HG03196 (cell line): ENCODE data around the gene ANXA4.
"Not testable (repeated sequence)": the region's sequence is repeated elsewhere in the genome, so short reads cannot be mapped to it uniquely, and the experiment has no call there.

Source experiments
- ATAC-seq: cut with Tn5 transposase; IDR thresholded peaks from one replicate; pipeline ENCODE4 v1.9.1; 2021; ENCODE audit not compliant: unreplicated experiment

ANXA4 gene

DNA sequence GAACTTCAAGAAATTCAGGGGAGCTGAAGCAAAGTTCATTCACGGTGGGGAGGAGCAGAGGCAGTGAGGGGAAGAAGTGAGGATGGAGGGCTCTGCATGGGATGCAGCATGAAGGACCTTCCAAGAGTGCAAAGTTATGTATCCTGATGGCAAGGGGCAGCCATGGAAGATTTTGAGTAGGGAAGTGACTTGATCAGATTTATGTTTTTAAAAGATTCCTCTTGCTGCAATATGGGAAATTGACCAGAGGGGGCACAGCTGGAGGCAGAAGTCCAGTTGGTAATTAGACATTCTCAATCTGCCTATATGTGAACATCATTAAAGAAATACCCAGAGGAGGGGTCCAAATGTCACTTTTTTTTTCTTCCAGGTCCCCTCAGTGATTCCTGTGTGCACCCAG is 21.5 kb upstream of the ANXA4 start:
- ATAC-seq, result no peak

DNA sequence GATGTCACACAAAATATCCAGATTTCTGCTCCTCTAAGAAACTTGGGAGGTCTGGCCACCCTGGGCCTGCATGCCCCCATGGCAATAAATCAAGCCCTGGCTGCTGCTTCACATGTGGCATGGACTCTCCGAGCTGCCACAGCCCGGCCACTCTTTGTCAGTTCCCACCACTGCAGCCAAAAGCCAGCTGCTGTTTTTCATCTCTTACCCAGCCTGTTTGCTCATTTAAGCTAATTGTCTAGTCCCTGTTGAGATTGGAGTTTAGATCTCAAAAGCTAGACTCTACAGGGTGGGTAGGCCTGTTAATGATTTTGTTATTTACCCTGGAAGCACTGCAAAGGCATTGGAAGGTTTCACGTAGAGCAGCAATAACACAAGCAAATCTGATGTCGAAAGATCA is 20.9 kb upstream of the ANXA4 start:
- ATAC-seq, result no peak

DNA sequence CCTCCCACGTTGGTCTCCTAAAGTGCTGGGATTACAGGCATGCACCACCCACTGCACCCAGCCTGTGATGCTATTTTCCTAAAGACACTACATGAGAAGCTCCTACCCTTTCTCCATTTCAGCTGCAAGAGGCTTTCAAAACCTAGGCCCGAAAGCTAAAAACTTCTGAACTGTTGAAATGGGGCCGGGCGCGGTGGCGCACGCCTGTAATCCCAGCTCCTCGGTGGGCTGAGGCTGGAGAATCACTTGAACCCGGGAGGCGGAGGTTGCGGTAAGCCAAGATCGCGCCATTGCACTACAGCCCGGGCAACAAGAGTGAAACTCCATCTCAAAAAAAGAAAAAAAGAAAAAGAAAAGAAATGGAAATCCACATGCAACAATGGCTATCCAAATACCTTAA is 18.1 kb upstream of the ANXA4 start:
- ATAC-seq, result no peak

DNA sequence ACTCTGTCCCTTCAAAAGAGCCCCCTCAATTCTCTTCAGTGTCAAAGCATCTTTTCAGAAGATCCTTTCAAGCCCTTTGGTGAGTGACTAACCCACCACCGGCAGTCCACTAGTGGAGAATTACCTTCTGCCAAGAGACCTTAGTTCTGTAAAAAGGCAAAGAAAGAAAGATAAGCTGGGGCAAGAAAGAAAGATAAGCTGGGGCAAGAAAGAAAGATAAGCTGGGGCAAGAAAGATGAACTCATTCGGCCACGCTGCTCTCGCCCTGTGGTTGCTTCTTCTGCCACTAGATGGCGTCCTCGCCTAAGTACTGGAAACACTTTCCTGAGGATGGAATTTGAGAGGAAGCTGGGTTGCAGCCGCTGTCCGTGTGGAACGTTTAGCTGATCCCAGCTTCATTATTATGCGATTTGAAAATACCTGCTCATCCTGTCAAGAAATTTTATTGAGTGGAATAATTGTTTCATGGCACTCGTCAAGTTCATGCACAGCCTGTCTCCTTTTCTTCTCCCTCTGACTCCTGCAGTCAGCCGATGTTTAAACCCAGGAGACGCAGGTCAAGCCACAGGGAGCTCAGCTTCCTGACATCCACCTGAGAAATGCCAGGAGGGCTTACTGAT is 17.3 kb upstream of the ANXA4 start:
- no peak for ATAC-seq

DNA sequence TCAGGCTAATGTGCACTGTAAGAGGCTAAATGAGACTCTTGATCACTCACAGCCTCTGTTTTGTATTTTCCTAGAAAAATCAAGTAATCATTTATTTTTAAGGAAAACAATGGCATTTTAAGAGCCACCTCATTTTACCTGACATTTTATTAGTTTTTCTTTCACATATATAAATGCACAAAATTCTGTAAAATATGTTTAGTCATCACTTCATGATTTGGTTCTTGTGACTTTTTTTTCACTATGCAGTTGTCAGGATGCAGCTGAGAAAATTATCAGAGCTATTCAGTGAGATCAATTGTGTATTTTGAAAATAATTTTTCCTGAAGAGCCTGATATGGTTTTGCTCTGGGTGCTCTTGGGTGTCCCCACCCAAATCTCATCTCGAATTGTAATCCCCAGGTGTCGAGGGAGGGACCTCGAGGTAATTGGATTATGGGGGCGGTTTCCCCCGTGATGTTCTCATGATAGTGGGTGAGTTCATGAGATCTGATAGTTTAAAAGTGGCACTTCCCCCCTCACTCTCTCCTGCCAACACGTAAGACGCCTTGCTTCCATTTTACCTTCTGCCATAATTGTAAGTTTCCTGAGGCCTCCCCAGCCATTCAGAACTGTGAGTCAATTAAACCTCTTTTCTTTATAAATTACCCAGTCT is 16.1 kb upstream of the ANXA4 start:
- ATAC-seq, result no peak

DNA sequence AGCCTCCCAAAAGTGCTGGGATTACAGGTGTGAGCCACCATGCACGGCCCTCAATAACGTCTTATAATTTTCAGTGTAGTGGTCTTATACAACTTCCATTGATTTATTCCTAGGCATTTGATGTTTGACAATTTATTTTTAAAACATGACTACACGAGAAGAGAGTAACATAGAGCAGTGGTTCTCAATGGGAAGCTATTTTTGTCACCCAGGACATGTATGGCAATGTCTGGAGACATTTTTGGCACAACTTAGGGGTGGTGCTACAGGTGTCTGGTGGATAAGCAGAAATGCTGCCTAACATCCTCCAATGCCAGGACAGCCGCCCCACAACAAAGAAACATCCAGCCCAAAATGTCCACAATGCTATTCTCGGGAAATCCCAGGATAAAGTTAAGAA is 12.7 kb upstream of the ANXA4 start:
- ATAC-seq, result no peak

DNA sequence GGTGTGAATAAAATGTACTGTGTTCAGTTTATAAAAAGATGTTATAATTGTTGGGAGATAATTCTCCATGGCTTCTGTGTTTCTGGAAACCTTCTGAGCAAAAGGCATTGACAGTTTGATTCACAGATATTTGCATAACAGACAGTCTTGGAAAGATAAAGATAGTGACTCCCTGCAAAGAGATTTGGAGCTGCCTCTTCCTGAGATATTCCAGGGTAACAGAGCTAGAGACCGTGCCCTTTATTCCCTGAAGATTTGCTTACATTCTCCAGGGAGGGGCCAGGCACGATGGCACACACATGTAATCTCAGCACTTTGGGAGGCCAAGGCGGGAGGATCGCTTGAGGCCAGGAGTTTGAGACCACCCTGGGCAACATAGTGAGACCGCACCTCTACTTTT is 12.2 kb upstream of the ANXA4 start:
- no peak for ATAC-seq

DNA sequence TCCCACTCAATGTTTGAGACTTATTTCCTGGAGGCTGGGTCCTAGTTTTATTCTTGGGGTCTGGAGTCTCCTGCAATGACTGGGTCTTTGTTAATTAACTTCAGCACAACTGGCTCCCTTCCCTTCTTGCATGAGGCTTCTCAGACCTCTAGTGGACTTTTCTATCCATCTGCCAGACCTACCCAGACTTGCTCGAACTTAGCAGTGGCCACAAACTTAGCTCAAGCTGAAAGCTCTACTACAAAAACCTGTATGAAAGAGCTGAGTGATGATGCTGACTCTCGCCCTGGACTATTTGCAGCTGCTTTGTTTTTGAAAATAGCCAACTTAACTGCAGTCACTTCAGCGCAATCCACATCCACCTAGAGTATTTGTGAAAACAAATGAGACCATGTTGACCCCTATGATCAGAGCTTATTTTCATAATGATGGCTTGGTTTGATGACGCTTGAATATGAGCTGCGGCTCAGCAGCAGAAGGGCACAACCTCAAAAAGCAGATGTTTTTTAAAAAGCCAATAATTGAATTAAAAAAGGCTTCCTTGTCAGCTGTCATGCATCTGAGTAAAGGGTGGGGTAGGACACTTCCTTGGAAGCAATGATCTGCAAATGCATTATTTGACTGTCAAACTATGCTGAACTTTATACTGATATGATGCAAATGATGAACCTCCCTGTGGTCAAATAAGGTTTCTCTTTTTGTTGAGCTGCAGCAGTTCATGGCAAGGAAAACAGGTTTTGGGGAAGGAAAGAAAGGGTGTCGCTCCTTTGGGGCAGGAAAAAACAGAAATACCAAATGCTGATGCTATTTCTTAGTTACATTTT is 10.6 kb upstream of the ANXA4 start:
- ATAC-seq, result no peak

DNA sequence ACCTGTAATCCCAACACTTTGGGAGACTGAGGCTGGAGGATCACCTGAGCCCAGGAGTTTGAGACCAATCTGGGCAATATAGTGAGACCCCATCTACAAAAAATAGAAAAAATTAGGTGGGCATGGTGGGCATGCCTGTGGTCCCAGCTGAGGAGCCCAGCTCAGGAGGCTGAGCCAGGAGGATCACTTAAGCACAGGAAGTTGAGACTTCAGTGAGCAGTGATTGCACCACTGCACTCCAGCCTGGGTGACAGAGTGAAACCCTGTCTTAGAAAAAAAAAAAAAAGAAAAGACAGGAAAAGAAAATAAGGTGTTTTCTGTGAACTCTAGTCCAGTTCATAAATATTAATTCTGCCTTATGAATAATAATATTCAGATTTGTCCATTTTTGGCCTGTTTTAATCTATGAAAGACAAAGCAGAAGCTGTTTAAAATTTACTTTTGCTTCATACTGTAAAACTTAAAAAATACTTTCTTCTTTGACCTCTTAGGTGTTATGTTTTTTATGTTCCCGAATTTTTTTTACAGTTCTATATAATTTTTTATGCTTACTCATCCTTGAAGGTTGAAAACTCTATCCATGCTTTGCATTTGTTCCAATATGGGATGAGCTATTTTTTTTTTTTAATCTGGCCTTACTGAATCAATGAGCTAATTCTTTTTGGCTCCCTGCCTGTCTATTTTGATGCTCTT is 8.4 kb upstream of the ANXA4 start:
- ATAC-seq, result no peak

DNA sequence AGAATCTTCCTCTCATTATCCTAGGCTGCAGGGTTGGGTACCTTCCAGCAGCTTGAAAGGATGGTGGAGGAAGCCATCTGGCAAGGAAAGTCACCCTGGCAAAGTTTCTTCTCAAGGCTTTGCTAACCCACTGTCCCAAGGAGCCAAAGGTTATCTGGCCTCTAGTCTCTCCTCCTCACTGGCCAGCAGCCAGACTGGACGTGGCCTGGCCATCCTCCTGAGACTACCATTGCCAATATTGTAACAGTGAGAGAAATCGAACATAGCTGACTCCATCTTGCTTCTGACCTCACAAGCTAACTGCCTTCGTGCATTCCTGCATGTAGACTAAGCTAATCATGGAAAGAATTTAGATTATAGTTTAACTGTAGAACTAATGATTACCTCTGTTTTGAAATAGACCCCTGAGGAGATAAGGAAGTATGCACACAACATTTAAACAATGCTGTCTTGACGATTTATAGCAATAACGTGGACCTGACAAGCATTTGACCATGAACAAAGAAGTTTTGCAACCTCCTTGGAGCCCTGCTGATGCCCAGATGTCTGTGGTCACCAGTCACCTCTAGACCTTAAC is 7.8 kb upstream of the ANXA4 start:
- no peak for ATAC-seq

DNA sequence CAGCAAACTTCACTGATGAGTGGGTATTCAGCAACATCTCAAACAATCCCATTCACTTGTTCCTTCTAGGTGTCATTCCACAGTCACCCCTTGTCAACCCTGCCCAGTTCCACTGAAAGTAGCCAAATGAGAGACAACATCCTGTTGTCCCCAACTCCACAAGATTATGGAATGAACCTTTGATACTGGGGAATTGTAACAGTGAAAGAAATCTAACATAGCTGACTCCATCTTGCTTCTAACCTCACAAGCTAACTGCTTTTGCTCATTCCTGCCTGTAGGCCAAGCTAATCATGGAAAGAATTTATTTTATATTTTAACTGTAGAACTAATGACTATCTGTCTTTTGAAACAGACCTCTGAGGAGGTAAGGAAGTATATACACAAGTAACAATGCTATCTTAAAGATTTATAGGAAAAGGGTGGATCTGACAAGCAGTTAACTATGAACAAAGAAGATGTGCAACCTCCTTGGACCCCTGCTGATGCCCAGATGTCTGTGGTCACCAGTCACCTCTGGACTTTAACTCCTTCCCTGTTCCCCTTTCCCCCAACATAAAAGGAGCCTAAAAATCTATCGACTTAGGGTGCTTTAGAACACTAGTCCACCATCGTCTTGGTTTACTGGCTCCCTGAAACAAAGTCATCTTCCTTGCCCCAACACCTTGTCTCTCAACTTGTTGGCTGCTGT is 6.9 kb upstream of the ANXA4 start:
- no peak for ATAC-seq

DNA sequence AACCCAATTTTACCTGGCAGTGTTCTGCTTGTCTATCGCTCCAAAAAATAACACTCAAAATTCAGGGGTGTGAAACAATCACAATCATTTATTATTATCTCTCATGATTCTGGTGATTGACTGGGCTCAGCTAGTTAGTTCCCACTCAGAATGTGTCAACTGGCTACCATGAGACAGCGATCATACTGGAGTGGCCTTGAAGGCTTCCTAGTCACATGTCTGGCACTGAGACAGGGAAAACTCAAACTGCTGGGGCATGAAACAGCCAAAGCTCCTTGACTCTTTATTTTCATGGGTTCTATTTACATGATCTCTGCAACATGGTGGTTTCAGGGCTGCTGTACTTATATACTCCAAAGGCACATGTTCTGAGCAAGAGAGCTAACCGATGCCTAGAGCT is 6.2 kb upstream of the ANXA4 start:
- ATAC-seq, result no peak

DNA sequence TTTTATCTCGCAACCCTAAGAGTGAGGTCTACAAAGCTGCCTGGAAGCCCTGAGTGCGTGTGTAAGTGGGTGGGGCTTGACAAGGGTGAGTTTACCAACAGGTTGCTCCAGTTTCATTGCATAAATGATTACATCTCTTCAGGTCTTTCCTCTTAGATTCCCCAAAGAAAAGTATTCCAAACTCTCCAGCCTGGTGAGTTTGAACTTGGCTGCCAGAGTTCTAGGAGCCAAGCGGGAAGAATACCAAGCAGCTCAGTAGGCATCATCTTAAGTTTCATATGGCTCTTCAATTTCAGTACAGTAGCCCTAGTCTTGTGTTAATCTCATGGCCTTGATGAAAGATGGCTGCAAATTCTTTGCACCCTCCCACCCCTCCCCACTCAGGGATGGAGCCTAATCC is 3.8 kb upstream of the ANXA4 start:
- ATAC-seq, result not testable (repeated sequence)

DNA sequence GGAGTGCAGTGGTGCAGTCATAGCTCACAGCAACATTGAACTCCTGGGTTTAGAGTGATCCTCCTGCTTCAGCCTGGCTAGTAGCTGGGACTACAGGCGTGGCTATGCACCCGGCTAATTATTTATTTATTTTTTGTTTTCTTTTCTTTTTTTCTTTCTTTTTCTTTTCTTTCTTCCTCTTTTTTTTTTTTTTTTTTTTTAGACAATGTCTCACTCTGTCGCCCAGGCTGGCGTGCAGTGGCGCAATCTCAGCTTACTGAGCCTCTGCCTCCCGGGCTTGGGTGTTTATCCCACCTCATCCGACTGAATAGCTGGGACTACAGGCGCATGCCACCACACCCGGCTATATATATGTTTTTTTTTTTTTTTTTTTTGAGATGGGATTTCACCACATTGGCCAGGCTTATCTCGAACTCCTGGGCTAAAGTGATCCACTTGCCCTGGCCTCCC is 1.4 kb upstream of the ANXA4 start:
- ATAC-seq, result no peak

DNA sequence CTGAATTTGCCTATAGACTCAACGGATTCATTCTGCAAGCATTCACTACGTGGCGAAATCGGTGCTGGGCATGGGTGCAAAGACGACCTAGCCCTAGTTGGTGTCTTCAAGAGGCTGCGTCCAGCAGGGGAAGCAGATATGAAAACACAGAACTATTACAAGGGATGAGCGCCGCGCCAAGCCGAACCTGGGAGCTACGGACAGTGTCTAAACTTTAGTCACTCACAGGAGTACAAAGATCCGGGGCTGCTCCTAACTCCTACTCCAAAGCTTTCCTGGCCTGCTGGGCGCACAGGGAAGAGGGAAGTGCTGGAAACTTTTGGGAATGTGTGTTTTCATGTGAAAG is 732 bp upstream of the ANXA4 start:
- ATAC-seq, result no peak

DNA sequence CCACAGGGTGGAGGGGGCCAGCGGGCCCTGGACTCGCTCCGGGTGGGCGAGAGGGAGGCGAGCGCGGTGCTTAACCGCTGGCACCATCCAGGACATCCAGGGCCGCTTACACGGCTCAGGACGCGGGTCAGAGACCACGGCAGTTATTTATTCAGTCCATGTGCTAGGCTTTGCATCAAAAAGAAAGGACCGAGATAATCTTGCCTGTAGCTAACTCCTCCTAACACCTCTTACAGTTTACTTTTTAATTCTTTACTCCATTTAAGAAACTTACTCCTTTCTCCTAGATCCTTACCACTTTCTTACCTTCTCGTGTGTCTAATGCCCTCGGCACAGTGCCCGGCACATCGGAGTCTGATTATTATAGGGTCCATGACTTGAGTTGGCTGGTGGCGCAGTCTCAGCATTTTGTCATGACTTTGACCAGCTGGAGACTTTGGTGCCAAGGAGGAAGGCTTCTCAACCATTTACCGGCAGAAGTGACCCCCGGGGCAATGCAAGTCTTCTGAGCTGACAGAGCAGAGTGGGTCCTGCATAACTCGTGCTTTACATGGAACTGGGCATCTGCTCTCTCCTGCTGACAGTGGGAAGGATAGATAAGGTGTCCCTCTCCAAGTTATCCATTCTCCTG is 503 bp downstream of the ANXA4 start:
- ATAC-seq, result peak; percentile 24

DNA sequence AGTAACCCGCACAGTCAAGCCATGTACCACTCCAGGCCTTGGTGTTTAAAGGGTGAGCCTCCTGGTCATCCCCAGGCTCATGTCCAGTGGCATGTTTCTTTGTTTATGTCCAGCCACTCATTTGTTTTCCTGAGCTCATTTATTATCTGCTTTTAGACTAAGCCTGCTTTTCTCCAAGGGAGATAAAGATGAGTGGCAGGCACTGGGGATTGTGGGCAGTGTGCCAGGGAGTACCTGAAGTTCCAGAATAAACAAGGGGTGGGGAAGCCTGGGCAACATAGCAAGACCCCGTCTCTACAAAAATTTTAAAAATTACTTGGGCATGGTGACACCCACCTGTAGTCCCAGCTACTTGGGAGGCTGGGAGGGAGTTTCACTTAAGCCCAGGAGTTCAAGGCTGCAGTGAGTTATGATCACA is 1.9 kb downstream of the ANXA4 start:
- no peak for ATAC-seq

DNA sequence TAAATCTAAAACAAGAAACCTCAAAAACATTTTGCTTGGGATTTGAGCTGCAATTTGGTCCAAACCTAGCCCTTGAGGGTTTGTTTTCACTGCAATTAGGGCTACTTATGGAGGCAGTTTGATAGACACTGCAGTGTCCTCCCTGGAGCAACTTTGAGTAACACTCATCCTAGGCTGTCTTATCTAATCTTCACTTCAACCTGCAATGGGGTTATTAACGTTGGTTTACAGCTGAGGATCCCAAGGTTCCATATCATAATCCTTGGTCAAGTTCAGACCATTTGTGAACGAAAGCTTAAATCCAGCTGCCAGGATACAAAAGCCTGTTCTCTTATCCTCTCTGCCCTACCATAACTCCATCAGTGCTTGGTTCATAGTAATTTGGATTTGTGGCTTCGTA is 2.5 kb downstream of the ANXA4 start:
- ATAC-seq, result no peak

DNA sequence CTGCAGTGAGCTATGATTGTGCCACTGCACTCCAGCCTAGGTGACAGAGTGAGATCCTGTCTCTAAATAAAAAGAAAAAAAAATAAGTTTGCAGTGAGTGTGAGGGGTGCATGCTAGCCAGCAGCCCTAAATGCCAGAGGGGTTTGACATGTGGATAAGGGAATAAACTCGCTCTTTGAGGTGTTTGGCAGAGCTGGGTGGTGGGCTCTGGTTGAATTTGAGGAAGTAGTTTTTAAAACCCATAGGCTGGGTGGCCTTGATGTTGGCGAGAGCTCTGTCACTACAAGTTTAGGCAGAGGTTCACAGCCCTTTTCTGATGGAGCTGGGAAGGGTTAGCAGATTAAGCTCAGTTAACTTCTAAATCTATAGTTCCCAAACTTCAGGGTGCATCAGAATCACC is 3.1 kb downstream of the ANXA4 start:
- ATAC-seq, result no peak

DNA sequence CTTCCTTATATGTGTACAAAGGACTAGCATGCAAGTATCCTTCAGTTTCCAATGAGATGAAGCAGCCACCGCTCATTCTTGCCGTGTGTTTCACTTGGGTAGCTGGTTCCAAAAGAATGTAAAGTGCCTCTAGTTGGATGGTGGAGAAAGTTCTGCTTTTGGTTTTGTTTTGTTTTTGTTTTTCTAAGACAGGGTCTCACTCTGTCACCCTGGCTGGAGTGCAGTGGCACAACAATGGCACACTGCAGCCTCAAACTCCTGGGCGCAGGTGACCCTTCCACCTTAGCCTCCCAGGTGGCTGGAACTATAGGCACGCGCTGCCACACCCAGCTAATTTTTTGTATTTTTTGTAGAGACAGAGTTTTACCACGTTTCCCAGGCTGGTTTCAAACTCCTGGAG is 8.3 kb downstream of the ANXA4 start:
- ATAC-seq, result no peak
